SK-N-SH (cell line): ENCODE data around the gene MUC12. TPM values are rescaled to one million over a fixed set of nuclear protein-coding genes. Genes with fewer than 3 reads are reported as not detected.
"Not testable (repeated sequence)": the region's sequence is repeated elsewhere in the genome, so short reads cannot be mapped to it uniquely, and the experiment has no call there.

ENCODE experiments used
- CTCF ChIA-PET: fragments of 300-600, 350-600 bp; formaldehyde crosslinking; extraction: SDS; loops from one replicate; lab custom pipeline; 2021; lab: Yijun Ruan, JAX
- POLR2A ChIA-PET: fragments of 350-600 bp; sonication (Branson Sonifier 250); formaldehyde crosslinking; extraction: SDS; loops from one replicate; lab custom pipeline; 2020; ENCODE audit warnings: antibody characterized with exemption, inconsistent platforms; lab: Yijun Ruan, JAX
- DNase-seq: peaks from one replicate; pipeline ENCODE4 v3.0.0; 2012
- H2AFZ ChIP-seq: fragments of 200-600 bp; sonication (generic); 2 replicates; pipeline ENCODE4 v1.8.1; 2016; ENCODE audit warnings: antibody characterized with exemption, mild to moderate bottlenecking, low read depth
- H3F3A ChIP-seq: fragments of 200-600 bp; sonication (generic); replicated peaks from 2 replicates; pipeline ENCODE3; 2016; ENCODE audit warnings: antibody characterized with exemption, mild to moderate bottlenecking; ENCODE audit not compliant: insufficient read depth
- H3K27ac ChIP-seq, 2 experiments: fragments of 200-500 bp in 1 of 2; fragments of 200-600 bp in 1 of 2; sonication (Bioruptor generic) in 1 of 2; sonication (generic), shearing (Covaris generic) in 1 of 2; 2 replicates each; pipeline versions ENCODE4 v1.5.1 to v1.6.1; 2014 to 2016; ENCODE audit warnings: low read depth in 2 of 2, inconsistent platforms in 1 of 2, low read length in 1 of 2, mild to moderate bottlenecking in 1 of 2, mixed read lengths in 1 of 2
- H3K27me3 ChIP-seq: fragments of 200-600 bp; sonication (generic), shearing (Covaris generic); 2 replicates; pipeline ENCODE4 v1.6.1; 2016; ENCODE audit warnings: mixed run types; ENCODE audit not compliant: insufficient read depth
- H3K36me3 ChIP-seq, 2 experiments: fragments of 200-500 bp in 1 of 2; fragments of 200-600 bp in 1 of 2; sonication (Bioruptor generic) in 1 of 2; sonication (generic) in 1 of 2; replicated peaks in 1 of 2; 2 replicates each; pipeline versions ENCODE3 to v1.5.1; 2014 to 2016; ENCODE audit warnings: low read length in 1 of 2, mild to moderate bottlenecking in 1 of 2; ENCODE audit not compliant: insufficient read depth in 2 of 2, control insufficient read depth in 1 of 2
- H3K4me1 ChIP-seq, 2 experiments: fragments of 200-500 bp in 1 of 2; fragments of 200-600 bp in 1 of 2; sonication (Bioruptor generic) in 1 of 2; sonication (generic), shearing (Covaris generic) in 1 of 2; 2 replicates each; pipeline versions ENCODE4 v1.5.1 to v1.6.1; 2014 to 2016; ENCODE audit warnings: low read depth in 1 of 2, low read length in 1 of 2, mixed run types in 1 of 2; ENCODE audit not compliant: insufficient read depth in 2 of 2, control insufficient read depth in 1 of 2
- H3K4me2 ChIP-seq: fragments of 200-600 bp; sonication (generic), shearing (Covaris generic); 2 replicates; pipeline ENCODE4 v1.6.1; 2017; ENCODE audit warnings: mixed run types
- H3K4me3 ChIP-seq, 2 experiments: fragments of 200-500 bp in 1 of 2; fragments of 200-600 bp in 1 of 2; sonication (Bioruptor generic) in 1 of 2; sonication (generic), shearing (Covaris generic) in 1 of 2; 2 replicates each; pipeline versions ENCODE4 v1.5.1 to v1.8.1; 2014 to 2016; ENCODE audit warnings: low read depth in 2 of 2, inconsistent platforms in 1 of 2, low read length in 1 of 2, mild to moderate bottlenecking in 1 of 2, mixed read lengths in 1 of 2, moderate library complexity in 1 of 2
- H3K79me2 ChIP-seq: fragments of 200-600 bp; sonication (generic); 2 replicates; pipeline ENCODE4 v1.8.1; 2017; ENCODE audit warnings: mild to moderate bottlenecking; ENCODE audit not compliant: insufficient read depth
- H3K9ac ChIP-seq: fragments of 200-600 bp; sonication (generic); 2 replicates; pipeline ENCODE4 v1.6.1; 2017; ENCODE audit warnings: mixed run types
- H3K9me2 ChIP-seq: fragments of 200-600 bp; sonication (generic); 2 replicates; pipeline ENCODE4 v1.6.1; 2017; ENCODE audit warnings: mixed run types
- H3K9me3 ChIP-seq: fragments of 200-600 bp; sonication (generic); 2 replicates; pipeline ENCODE4 v1.6.1; 2017; ENCODE audit warnings: mixed run types, mild to moderate bottlenecking, moderate library complexity
- H4K20me1 ChIP-seq: fragments of 200-600 bp; sonication (generic); 2 replicates; pipeline ENCODE4 v1.6.1; 2017; ENCODE audit warnings: mild to moderate bottlenecking, mixed run types; ENCODE audit not compliant: insufficient read depth
- EZH2phosphoT487 ChIP-seq: fragments of 200-600 bp; sonication (generic); IDR thresholded peaks from 2 replicates; pipeline ENCODE4 v1.6.1; 2017; ENCODE audit warnings: low read depth, mixed run types, mild to moderate bottlenecking, antibody characterized with exemption, moderate library complexity, borderline replicate concordance
- FOXM1 ChIP-seq: IDR thresholded peaks from 2 replicates; pipeline ENCODE4 v1.4.0; 2012; ENCODE audit warnings: low read depth, mild to moderate bottlenecking
- IRF3 ChIP-seq: fragments of 150-350 bp; IDR thresholded peaks from 2 replicates; pipeline ENCODE4 v1.6.1; 2016; ENCODE audit warnings: mild to moderate bottlenecking, low read depth, low read length
- MXI1 ChIP-seq: IDR thresholded peaks from 2 replicates; pipeline ENCODE4 v1.6.1; 2012; ENCODE audit warnings: mild to moderate bottlenecking, low read depth, low read length, improper control_type of control experiment
- NFIC ChIP-seq: IDR thresholded peaks from 2 replicates; pipeline ENCODE4 v1.4.0; 2012; ENCODE audit warnings: borderline replicate concordance
- TEAD4 ChIP-seq: IDR thresholded peaks from 2 replicates; pipeline ENCODE4 v1.4.0; 2012; ENCODE audit warnings: mild to moderate bottlenecking, borderline replicate concordance; ENCODE audit not compliant: insufficient read depth
- WGBS: methylation state at CpG from one replicate; pipeline ENCODE4 v1.1.6; 2017; ENCODE audit warnings: low lambda C conversion rate; 5-methylcytosine and 5-hydroxymethylcytosine counted together
- polyA plus RNA-seq, 3 experiments: library from polyadenylated mRNA; depleted of rRNA; stranded (reverse); fragments of >200 nt; gene quantifications; 2 replicates each; pipeline ENCODE4 v1.2.3, GENCODE V29; 2012

The MUC12 gene
- 0.18 TPM in 1 of 2 replicates, not detected in the other for polyA plus RNA-seq (2012; rRNA removed)
- 0.09 and 0.12 TPM in 2 replicates for polyA plus RNA-seq (2012; cell fraction: cytosol; rRNA removed)
- 0.24 and 0.53 TPM in 2 replicates for polyA plus RNA-seq (2012; cell fraction: nucleus; rRNA removed)

GRCh38 chr7:100969066-100969615 is at the start of gene MUC12:
Gene MUC12 (plus strand): TSS chr7:100969565. CDS start chr7:100969623, 58 bp downstream.
- no peak within 1 kb of the TSS for H3K4me3 ChIP-seq
- no peak for TF ChIP-seq NFIC
- TF ChIP-seq FOXM1, result no peak
- no peak for TF ChIP-seq MXI1
- no peak for TF ChIP-seq IRF3
- TF ChIP-seq, all 33 proteins: peak for 0
- Histone ChIP-seq H3K4me2 (no peak within 1 kb of the TSS), H4K20me1 (no peaks in the 10 kb centered on the region), H3K27me3 (peaks cover 87% of the 10 kb centered on the region), H3K79me2 (no peaks in the 10 kb centered on the region), H3F3A (no peaks in the 10 kb centered on the region), H3K4me1 (peaks cover 0 to 7% of the 10 kb centered on the region in 2 experiments; a peak in 1 of 4 replicates), H3K27ac (no peak within 1 kb of the TSS), H3K36me3 (no peaks in the 10 kb centered on the region), H3K9me3 (no peaks in the 10 kb centered on the region), H3K9ac (no peak within 1 kb of the TSS), H2AFZ (no peak within 1 kb of the TSS), H3K9me2 (no peaks in the 10 kb centered on the region)
- CTCF ChIA-PET, result interaction anchor here (1.5 to 3.2 kb wide), 3 partner anchors 90 to 112 kb away, joined by 3 to 12 read pairs (median 5); no protein-coding TSS in a partner anchor
- DNase-seq, result no peak
- WGBS, result 10% methylated on average over 12 of the region's 12 CpGs
- POLR2A ChIA-PET, result no interaction called here

DNA sequence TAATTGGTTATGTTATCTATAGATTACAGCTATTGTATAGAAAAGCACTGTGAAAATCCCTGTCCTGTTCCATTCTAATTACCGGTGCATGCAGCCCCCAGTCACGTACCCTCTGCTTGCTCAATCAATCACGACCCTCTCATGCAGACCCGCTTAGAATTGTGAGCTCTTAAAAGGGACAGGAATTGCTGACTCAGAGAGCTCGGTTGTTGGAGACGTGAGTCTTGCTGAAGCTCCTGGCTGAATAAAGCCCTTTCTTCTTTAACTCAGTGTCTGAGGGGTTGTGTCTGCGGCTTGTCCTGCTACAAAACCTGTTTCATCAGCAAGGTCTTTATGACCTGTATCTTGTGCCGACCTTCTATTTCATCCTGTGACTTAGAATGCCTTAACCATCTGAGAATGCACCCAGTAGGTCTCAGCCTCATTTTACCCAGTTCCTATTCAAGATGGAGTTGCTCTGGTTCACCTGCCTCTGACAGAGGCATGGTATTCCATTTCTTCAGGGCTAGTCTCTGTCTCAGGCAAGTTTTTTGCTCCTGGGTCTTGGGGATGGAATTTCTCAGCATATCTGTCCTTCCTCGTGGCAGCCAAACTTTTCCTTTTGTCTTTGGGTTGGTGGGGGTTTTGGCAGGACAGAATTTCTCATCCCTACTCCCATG is 49.5 kb upstream of the MUC12 start:
- not testable (repeated sequence) for H3K79me2 ChIP-seq, H2AFZ ChIP-seq, DNase-seq, H4K20me1 ChIP-seq, H3K4me2 ChIP-seq, H3K9me3 ChIP-seq, H3K36me3 ChIP-seq, H3K9ac ChIP-seq, H3K4me3 ChIP-seq, H3F3A ChIP-seq, H3K27ac ChIP-seq, H3K4me1 ChIP-seq, H3K9me2 ChIP-seq
- CTCF ChIA-PET, result interaction anchor here (0.5 to 0.9 kb wide), 3 partner anchors 46 to 158 kb away, joined by 3 read pairs; no protein-coding TSS in a partner anchor
- H3K27me3 ChIP-seq, result peaks cover 30% of the 10 kb centered on the region; the same call in 1 of the 2 replicates
- POLR2A ChIA-PET, result interaction anchor here (0.7 kb wide), 1 partner anchor 170 kb away, joined by 4 read pairs; no protein-coding TSS in a partner anchor
- WGBS, result 37% methylated on average over 9 of the region's 9 CpGs

- H3K36me3 ChIP-seq, result no peaks in the 10 kb centered on the region
- TF ChIP-seq TEAD4, result no peak
- no peak for TF ChIP-seq EZH2phosphoT487
- TF ChIP-seq, all 33 proteins: peak for 0
- POLR2A ChIA-PET, result no interaction called here
- no peak overlapping the region for H3K4me3 ChIP-seq
- H3K4me1 ChIP-seq, result no peaks in the 10 kb centered on the region
- H3K9me2 ChIP-seq, result no peaks in the 10 kb centered on the region
- H3K79me2 ChIP-seq, result no peaks in the 10 kb centered on the region
- DNase-seq, result no peak
- H3K9me3 ChIP-seq, result no peaks in the 10 kb centered on the region
- peaks cover 30% of the 10 kb centered on the region; the same call in 1 of the 2 replicates for H3K27me3 ChIP-seq
- H2AFZ ChIP-seq, result no peak overlapping the region
- no peak overlapping the region for H3K27ac ChIP-seq
- H3F3A ChIP-seq, result no peaks in the 10 kb centered on the region
- H3K9ac ChIP-seq, result no peak overlapping the region
- H4K20me1 ChIP-seq, result no peaks in the 10 kb centered on the region
- CTCF ChIA-PET, result interaction anchor here (0.8 to 2.3 kb wide), 2 partner anchors 20 to 156 kb away, joined by 3 to 5 read pairs; no protein-coding TSS in a partner anchor
- no peak overlapping the region for H3K4me2 ChIP-seq
These were observed 48.3 kb upstream of the MUC12 start for GRCh38 chr7:100921039-100921438.

DNA sequence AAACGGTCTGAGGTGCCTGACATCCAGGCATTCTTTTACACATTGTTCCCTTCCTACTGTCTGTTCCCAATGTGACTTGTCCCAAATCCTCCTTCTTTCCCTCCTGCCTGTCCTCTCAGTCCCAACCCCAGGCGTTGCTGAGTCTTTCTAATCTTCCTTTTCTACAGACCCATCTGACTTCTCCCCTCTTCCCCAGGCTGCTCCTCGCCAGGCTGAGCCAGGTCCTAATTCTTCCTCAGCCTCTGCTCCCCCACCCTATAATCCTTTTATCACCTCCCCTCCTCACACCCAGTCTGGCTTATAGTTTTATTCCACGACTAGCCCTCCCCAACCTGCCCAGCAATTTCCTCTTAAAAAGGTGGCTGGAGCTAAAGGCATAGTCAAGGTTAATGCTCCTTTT is 45.7 kb upstream of the MUC12 start:
- H3K4me1 ChIP-seq, H3K27ac ChIP-seq, H2AFZ ChIP-seq, H3K4me3 ChIP-seq, H3K4me2 ChIP-seq, CTCF ChIA-PET, H3K79me2 ChIP-seq, H3K36me3 ChIP-seq, H3K9me2 ChIP-seq, DNase-seq, POLR2A ChIA-PET, H4K20me1 ChIP-seq, H3K9me3 ChIP-seq, H3F3A ChIP-seq, H3K9ac ChIP-seq: not testable (repeated sequence)
- peaks cover 36% of the 10 kb centered on the region; the same call in 1 of the 2 replicates for H3K27me3 ChIP-seq
- WGBS, result 7% methylated on average over 4 of the region's 4 CpGs
